Activated CD8-positive, alpha-beta memory T cell treated with anti-CD3 and anti-CD28 coated beads for 4 hours (primary cell): ENCODE results near the gene KLHL30.

Experiments
- DNase-seq, 2 donors: peaks; one replicate each; pipeline ENCODE4 v3.0.0-alpha.2; 2020; ENCODE audit warnings: low read depth in 2 of 2

The KLHL30 gene

GRCh38 chr2:238130696-238131628 is 7.5 kb upstream of the KLHL30 start:
- DNase-seq: no peak

GRCh38 chr2:238131761-238132462 is 6.6 kb upstream of the KLHL30 start:
- DNase-seq: no peak

- no peak for DNase-seq
Measured at GRCh38 chr2:238132463-238133450, 5.7 kb upstream of the KLHL30 start.

GRCh38 chr2:238133499-238134392 is 4.7 kb upstream of the KLHL30 start:
- no peak for DNase-seq

GRCh38 chr2:238134393-238134785 is 4.1 kb upstream of the KLHL30 start:
- no peak for DNase-seq

GRCh38 chr2:238135601-238136150 is 2.8 kb upstream of the KLHL30 start:
- no peak for DNase-seq

GRCh38 chr2:238136820-238137537 is 1.5 kb upstream of the KLHL30 start:
- no peak for DNase-seq

- no peak for DNase-seq
Measured at GRCh38 chr2:238137885-238138284, 583 bp upstream of the KLHL30 start.

- no peak for DNase-seq
Measured at GRCh38 chr2:238139196-238140039, 950 bp downstream of the KLHL30 start.

GRCh38 chr2:238140040-238140439 is 1.6 kb downstream of the KLHL30 start:
- DNase-seq: no peak

GRCh38 chr2:238140721-238141540 is 2.5 kb downstream of the KLHL30 start:
- DNase-seq: no peak

- DNase-seq: no peak
Measured at GRCh38 chr2:238141541-238142318, 3.3 kb downstream of the KLHL30 start.

- no peak for DNase-seq
Measured at GRCh38 chr2:238142382-238143205, 4.1 kb downstream of the KLHL30 start.

- DNase-seq: no peak
Measured at GRCh38 chr2:238143239-238143951, 4.9 kb downstream of the KLHL30 start.

GRCh38 chr2:238144262-238144661 is 5.8 kb downstream of the KLHL30 start:
- no peak for DNase-seq

- no peak for DNase-seq
Measured at GRCh38 chr2:238145046-238145445, 6.6 kb downstream of the KLHL30 start.
